ENCODE data around the gene SMARCC2.
A peak's percentile ranks its signal among the peaks of the same experiment; 100 is the strongest.

SMARCC2 gene

GRCh38 chr12:56204275-56204674 lies 15.0 kb upstream of the SMARCC2 start:
- TF ChIP-seq GLI4 (tag by site-specific recombination; IDR thresholded peaks at IDR 0.05) (no peak), PRDM1 (tag by site-specific recombination; IDR thresholded peaks at IDR 0.05) (peak; percentile 92)
- CTCF ChIA-PET, result interaction anchor here (0.7 to 6.0 kb wide), 6 partner anchors 14 to 264 kb away, joined by 3 to 73 read pairs (median 4); partner anchors contain the start of genes RNF41, SMARCC2 and SPRYD4
- Histone ChIP-seq H3K4me1 (ENCODE audit: control insufficient read depth, insufficient read depth, low read length) (no peaks in the 10 kb centered on the region), H3K27ac (ENCODE audit: extremely low read depth, low read depth, low read length) (no peak overlapping the region), H3K36me3 (ENCODE audit: control insufficient read depth in 2 of 2, insufficient read depth in 1 of 2, low read length in 2 of 2) (peaks cover 12 to 42% of the 10 kb centered on the region in 2 experiments), H3K4me3 (ENCODE audit: low read depth, low read length) (no peak overlapping the region), H3K9me3 (ENCODE audit: control insufficient read depth, insufficient read depth, low read depth, low read length) (no peaks in the 10 kb centered on the region)
- POLR2A ChIA-PET, result interaction anchor here (1.6 to 4.6 kb wide), 3 partner anchors 17 to 111 kb away, joined by 4 to 47 read pairs (median 4); partner anchors contain the start of genes CNPY2, PA2G4 and RNF41

DNA sequence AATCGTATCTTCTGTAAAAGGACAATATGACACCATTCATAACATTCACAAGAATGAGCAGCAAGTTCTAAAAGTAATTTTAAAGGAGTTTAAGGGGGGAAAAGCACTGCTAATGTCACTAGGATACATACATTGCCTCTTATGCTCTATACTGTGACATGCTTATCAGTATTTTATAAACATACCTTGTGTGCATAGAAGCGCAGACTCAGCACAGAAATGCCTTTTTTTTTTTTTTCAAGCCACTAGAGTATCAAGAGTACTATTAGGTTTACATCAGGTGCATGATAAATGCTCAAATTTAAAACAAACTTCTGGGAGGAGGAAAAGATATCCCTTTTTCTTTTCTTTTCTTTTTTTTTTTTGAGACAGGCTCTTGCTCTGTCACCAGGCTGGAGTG lies 13.6 kb upstream of the SMARCC2 start:
- peaks cover 6 to 34% of the 10 kb centered on the region in 2 experiments for H3K36me3 ChIP-seq (ENCODE audit: control insufficient read depth in 2 of 2, insufficient read depth in 1 of 2, low read length in 2 of 2)
- H3K4me3 ChIP-seq (ENCODE audit: low read depth, low read length), result no peak overlapping the region
- CTCF ChIA-PET, result interaction anchor here (1.2 to 3.0 kb wide), 2 partner anchors 14 to 261 kb away, joined by 4 to 12 read pairs; partner anchors contain the start of gene SMARCC2
- no peaks in the 10 kb centered on the region for H3K4me1 ChIP-seq (ENCODE audit: control insufficient read depth, insufficient read depth, low read length)
- H3K9me3 ChIP-seq (ENCODE audit: control insufficient read depth, insufficient read depth, low read depth, low read length), result no peaks in the 10 kb centered on the region
- TF ChIP-seq ZNF394 (tag by site-specific recombination; IDR thresholded peaks at IDR 0.05; ENCODE audit: borderline replicate concordance) (no peak), GFI1B (tag by site-specific recombination; IDR thresholded peaks at IDR 0.05) (no peak), ZNF654 (tag by site-specific recombination; IDR thresholded peaks at IDR 0.05; ENCODE audit: low read depth) (no peak), YY1 (tag by site-specific recombination; IDR thresholded peaks at IDR 0.05) (no peak), ZNF585B (tag by site-specific recombination; IDR thresholded peaks at IDR 0.05) (no peak), ZNF132 (tag by site-specific recombination; IDR thresholded peaks at IDR 0.05; ENCODE audit: borderline replicate concordance) (no peak), ZNF664 (tag by site-specific recombination; IDR thresholded peaks at IDR 0.05) (no peak), GLI2 (tag by site-specific recombination; IDR thresholded peaks at IDR 0.05; ENCODE audit: borderline replicate concordance, low read depth) (no peak), KLF16 (tag by site-specific recombination; IDR thresholded peaks at IDR 0.05) (no peak), ZNF157 (tag by site-specific recombination; IDR thresholded peaks at IDR 0.05) (no peak), ZNF423 (tag by site-specific recombination; IDR thresholded peaks at IDR 0.05) (no peak), ZNF571 (tag by site-specific recombination; IDR thresholded peaks at IDR 0.05) (no peak)
- TF ChIP-seq, protein P1, sequence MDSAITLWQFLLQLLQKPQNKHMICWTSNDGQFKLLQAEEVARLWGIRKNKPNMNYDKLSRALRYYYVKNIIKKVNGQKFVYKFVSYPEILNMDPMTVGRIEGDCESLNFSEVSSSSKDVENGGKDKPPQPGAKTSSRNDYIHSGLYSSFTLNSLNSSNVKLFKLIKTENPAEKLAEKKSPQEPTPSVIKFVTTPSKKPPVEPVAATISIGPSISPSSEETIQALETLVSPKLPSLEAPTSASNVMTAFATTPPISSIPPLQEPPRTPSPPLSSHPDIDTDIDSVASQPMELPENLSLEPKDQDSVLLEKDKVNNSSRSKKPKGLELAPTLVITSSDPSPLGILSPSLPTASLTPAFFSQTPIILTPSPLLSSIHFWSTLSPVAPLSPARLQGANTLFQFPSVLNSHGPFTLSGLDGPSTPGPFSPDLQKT (IDR thresholded peaks at IDR 0.05; ENCODE audit: borderline replicate concordance, low read depth, low read length), result no peak
- POLR2A ChIA-PET, result interaction anchor here (1.4 to 3.7 kb wide), 2 partner anchors 13 to 19 kb away, joined by 7 to 21 read pairs; partner anchors contain the start of genes RNF41 and SMARCC2
- no peak overlapping the region for H3K27ac ChIP-seq (ENCODE audit: extremely low read depth, low read depth, low read length)

- no peak overlapping the region for H3K4me3 ChIP-seq (ENCODE audit: low read depth, low read length)
- no peaks in the 10 kb centered on the region for H3K4me1 ChIP-seq (ENCODE audit: control insufficient read depth, insufficient read depth, low read length)
- H3K36me3 ChIP-seq (ENCODE audit: control insufficient read depth in 2 of 2, insufficient read depth in 1 of 2, low read length in 2 of 2), result peaks cover 6 to 30% of the 10 kb centered on the region in 2 experiments
- no peak overlapping the region for H3K27ac ChIP-seq (ENCODE audit: extremely low read depth, low read depth, low read length)
- H3K9me3 ChIP-seq (ENCODE audit: control insufficient read depth, insufficient read depth, low read depth, low read length), result no peaks in the 10 kb centered on the region
- POLR2A ChIA-PET, result interaction anchor here (1.2 to 3.7 kb wide), 3 partner anchors 13 to 20 kb away, joined by 3 to 21 read pairs (median 7); partner anchors contain the start of genes RNF41 and SMARCC2
- CTCF ChIA-PET, result interaction anchor here (0.5 to 3.0 kb wide), 6 partner anchors 10 to 273 kb away, joined by 3 to 12 read pairs (median 4); partner anchors contain the start of gene SMARCC2
- TF ChIP-seq, protein P2, sequence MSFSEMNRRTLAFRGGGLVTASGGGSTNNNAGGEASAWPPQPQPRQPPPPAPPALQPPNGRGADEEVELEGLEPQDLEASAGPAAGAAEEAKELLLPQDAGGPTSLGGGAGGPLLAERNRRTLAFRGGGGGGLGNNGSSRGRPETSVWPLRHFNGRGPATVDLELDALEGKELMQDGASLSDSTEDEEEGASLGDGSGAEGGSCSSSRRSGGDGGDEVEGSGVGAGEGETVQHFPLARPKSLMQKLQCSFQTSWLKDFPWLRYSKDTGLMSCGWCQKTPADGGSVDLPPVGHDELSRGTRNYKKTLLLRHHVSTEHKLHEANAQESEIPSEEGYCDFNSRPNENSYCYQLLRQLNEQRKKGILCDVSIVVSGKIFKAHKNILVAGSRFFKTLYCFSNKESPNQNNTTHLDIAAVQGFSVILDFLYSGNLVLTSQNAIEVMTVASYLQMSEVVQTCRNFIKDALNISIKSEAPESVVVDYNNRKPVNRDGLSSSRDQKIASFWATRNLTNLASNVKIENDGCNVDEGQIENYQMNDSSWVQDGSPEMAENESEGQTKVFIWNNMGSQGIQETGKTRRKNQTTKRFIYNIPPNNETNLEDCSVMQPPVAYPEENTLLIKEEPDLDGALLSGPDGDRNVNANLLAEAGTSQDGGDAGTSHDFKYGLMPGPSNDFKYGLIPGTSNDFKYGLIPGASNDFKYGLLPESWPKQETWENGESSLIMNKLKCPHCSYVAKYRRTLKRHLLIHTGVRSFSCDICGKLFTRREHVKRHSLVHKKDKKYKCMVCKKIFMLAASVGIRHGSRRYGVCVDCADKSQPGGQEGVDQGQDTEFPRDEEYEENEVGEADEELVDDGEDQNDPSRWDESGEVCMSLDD (tag by site-specific recombination; IDR thresholded peaks at IDR 0.05), result no peak
- TF ChIP-seq ZNF146 (tag by site-specific recombination; IDR thresholded peaks at IDR 0.05) (no peak), ZBTB48 (tag by site-specific recombination; IDR thresholded peaks at IDR 0.05) (peak; percentile 21; the same call in 1 of the 2 replicates), ZNF623 (tag by site-specific recombination; IDR thresholded peaks at IDR 0.05) (no peak), ZNF624 (tag by site-specific recombination; IDR thresholded peaks at IDR 0.05) (no peak), ZNF600 (tag by site-specific recombination; IDR thresholded peaks at IDR 0.05) (no peak), ZNF549 (tag by site-specific recombination; IDR thresholded peaks at IDR 0.05) (no peak), SCRT2 (tag by site-specific recombination; IDR thresholded peaks at IDR 0.05) (peak; percentile 29; the same call in 1 of the 2 replicates), ZNF660 (tag by site-specific recombination; IDR thresholded peaks at IDR 0.05) (no peak), HOXC10 (CRISPR knock-in tag; IDR thresholded peaks at IDR 0.05) (no peak), ZNF121 (tag by site-specific recombination; IDR thresholded peaks at IDR 0.05) (no peak), ZNF426 (tag by site-specific recombination; IDR thresholded peaks at IDR 0.05) (no peak), GLIS1 (tag by site-specific recombination; IDR thresholded peaks at IDR 0.05) (no peak)
- TF ChIP-seq, protein P3, sequence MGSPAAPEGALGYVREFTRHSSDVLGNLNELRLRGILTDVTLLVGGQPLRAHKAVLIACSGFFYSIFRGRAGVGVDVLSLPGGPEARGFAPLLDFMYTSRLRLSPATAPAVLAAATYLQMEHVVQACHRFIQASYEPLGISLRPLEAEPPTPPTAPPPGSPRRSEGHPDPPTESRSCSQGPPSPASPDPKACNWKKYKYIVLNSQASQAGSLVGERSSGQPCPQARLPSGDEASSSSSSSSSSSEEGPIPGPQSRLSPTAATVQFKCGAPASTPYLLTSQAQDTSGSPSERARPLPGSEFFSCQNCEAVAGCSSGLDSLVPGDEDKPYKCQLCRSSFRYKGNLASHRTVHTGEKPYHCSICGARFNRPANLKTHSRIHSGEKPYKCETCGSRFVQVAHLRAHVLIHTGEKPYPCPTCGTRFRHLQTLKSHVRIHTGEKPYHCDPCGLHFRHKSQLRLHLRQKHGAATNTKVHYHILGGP (tag by site-specific recombination; IDR thresholded peaks at IDR 0.05), result 0 out of 2 replicates have a peak, but pooled peaks have one; percentile 34
These were observed 13.1 kb upstream of the SMARCC2 start for GRCh38 chr12:56202366-56202765.

Data from HEK293 (cell line).